NT2/D1 (cell line): ENCODE data around the gene BICC1.

Experiments
- SUZ12 ChIP-seq: IDR thresholded peaks from 2 replicates; pipeline ENCODE4 v1.6.1; 2011; ENCODE audit not compliant: insufficient read length, insufficient read depth; ENCODE audit errors: extremely low read depth
- YY1 ChIP-seq: IDR thresholded peaks from 2 replicates; pipeline ENCODE4 v1.6.1; 2011; ENCODE audit not compliant: insufficient read length, insufficient read depth
- ZNF274 ChIP-seq: IDR thresholded peaks from 2 replicates; pipeline ENCODE4 v1.6.1; 2011; ENCODE audit warnings: mild to moderate bottlenecking, low read depth, low read length

- no peak for TF ChIP-seq YY1
- no peak for TF ChIP-seq ZNF274
- no peak for TF ChIP-seq SUZ12
Measured at GRCh38 chr10:58723966-58724365, 211.3 kb downstream of the BICC1 start.
